Lower lobe of right lung (tissue), 2 donors: ENCODE data around the gene IER5L. TPM values are rescaled to one million over a fixed set of nuclear protein-coding genes. Genes with fewer than 3 reads are reported as not detected.
"Not testable (repeated sequence)": the region's sequence is repeated elsewhere in the genome, so short reads cannot be mapped to it uniquely, and the experiment has no call there.

ENCODE experiments used
- ATAC-seq, 2 donors: fragments of 200-7000 bp; cut with Tn5 transposase; one replicate each; pipeline ENCODE4 v1.9.1; 2020 to 2022; ENCODE audit warnings: mild to moderate bottlenecking in 2 of 2, moderate library complexity in 2 of 2
- DNase-seq: peaks from one replicate; pipeline ENCODE4 v3.0.0-alpha.2; 2020
- H3K27ac ChIP-seq: fragments of 200-600 bp; one replicate; pipeline ENCODE4 v1.8.0; 2022
- H3K27me3 ChIP-seq: fragments of 200-600 bp; one replicate; pipeline ENCODE4 v1.8.0; 2022; ENCODE audit warnings: low read depth
- H3K36me3 ChIP-seq: fragments of 200-600 bp; one replicate; pipeline ENCODE4 v1.8.0; 2022; ENCODE audit warnings: mild to moderate bottlenecking
- H3K4me1 ChIP-seq: fragments of 200-600 bp; one replicate; pipeline ENCODE4 v1.8.0; 2022
- H3K4me3 ChIP-seq: fragments of 200-600 bp; one replicate; pipeline ENCODE4 v1.8.0; 2022; ENCODE audit warnings: mild to moderate bottlenecking
- H3K9me3 ChIP-seq: fragments of 200-600 bp; one replicate; pipeline ENCODE4 v1.8.0; 2022
- intact Hi-C: fragments of 100-400 bp; cut with DNase I; formaldehyde crosslinking; loops from one replicate; pipeline ENCODE4 v1.11.0; 2022
- total RNA-seq: library from RNA; stranded (reverse); fragmentation: NEBNext Ultra II Directional; extraction: Animal tissue kit (Norgen Biotek cat#: 25700); gene quantifications from one replicate; pipeline ENCODE4 v1.2.1, GENCODE V29; 2021
- TF ChIP-seq, protein P1 (sequence below): fragments of 200-600 bp; IDR thresholded peaks from one replicate; pipeline ENCODE4 v1.8.0; 2022; ENCODE audit warnings: antibody characterized with exemption, mild to moderate bottlenecking
- donor health status: DM: no; HTN: yes; CAD: no; lungs with severe emphysema.

The IER5L gene
- total RNA-seq, 1 donor from 2014 or later = 8.7 TPM

DNA sequence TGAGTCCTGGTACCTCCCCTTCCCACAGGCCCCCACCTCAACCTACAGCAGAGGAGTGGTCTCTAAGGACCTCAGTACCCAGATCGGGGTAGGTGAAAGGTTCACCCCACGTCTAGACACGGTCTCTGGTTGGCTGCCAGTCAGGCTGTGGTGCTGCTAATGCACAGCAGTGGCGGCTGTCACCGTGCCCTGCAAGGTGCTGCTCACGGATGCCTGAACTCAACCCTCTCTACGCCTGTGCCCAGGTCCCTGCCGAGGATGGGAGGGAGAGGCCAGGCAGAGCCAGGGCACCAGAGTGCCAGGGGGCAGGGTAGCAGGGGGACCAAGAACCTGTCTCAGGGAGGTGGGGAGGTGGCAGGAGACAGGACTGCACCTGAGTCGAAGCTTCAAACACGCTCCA, 14.3 kb downstream of the IER5L start:
- Histone ChIP-seq H3K4me3 (no peak overlapping the region), H3K4me1 (peaks cover 29% of the 10 kb centered on the region), H3K9me3 (no peaks in the 10 kb centered on the region), H3K27ac (peak overlapping the region; percentile 41), H3K27me3 (no peaks in the 10 kb centered on the region), H3K36me3 (no peaks in the 10 kb centered on the region)
- TF ChIP-seq, protein P1, sequence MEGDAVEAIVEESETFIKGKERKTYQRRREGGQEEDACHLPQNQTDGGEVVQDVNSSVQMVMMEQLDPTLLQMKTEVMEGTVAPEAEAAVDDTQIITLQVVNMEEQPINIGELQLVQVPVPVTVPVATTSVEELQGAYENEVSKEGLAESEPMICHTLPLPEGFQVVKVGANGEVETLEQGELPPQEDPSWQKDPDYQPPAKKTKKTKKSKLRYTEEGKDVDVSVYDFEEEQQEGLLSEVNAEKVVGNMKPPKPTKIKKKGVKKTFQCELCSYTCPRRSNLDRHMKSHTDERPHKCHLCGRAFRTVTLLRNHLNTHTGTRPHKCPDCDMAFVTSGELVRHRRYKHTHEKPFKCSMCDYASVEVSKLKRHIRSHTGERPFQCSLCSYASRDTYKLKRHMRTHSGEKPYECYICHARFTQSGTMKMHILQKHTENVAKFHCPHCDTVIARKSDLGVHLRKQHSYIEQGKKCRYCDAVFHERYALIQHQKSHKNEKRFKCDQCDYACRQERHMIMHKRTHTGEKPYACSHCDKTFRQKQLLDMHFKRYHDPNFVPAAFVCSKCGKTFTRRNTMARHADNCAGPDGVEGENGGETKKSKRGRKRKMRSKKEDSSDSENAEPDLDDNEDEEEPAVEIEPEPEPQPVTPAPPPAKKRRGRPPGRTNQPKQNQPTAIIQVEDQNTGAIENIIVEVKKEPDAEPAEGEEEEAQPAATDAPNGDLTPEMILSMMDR = no peak
- DNase-seq (no peak), ATAC-seq (no peak)
- intact Hi-C loops = no loop called here

GRCh38 chr9:129163198-129163670, 14.8 kb downstream of the IER5L start:
- peaks cover 24% of the 10 kb centered on the region for H3K4me1 ChIP-seq
- DNase-seq, H3K9me3 ChIP-seq, ATAC-seq, H3K27ac ChIP-seq, H3K4me3 ChIP-seq, H3K36me3 ChIP-seq, intact Hi-C loops, H3K27me3 ChIP-seq: not testable (repeated sequence)

DNA sequence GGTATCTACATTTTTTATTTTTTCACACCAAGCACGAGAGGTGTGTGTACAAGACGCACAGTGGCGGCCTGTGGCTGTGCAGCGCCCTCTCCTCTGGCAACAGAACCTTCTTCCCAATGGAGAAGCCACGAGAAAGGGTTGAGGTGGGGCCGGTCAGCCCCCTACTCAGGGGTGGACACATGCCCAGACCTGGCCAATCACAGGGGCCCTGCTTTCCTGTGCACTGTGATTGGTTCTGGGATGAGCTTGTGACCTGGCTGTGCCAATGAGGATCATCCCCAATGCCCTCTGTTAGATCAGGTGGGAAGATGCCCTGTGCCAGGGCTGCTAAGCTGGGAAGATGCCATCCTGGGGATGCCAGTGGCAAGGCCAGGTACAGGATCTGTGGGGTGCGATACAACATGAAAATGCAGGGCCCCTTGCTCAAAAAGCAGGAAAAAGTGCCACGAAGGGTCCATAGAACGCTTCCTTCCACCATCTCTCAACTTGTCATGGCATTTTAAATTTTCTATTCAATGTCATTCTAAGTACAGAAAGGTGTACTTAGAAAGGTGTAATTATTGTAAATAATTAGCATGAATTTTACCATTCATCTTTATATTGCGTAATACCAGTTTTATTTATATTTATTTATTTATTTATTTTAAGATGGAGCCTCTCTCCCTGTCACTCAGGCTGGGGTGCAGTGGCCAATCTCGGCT, 15.4 kb downstream of the IER5L start:
- TF ChIP-seq, protein P1 = no peak
- intact Hi-C loops = no loop called here
- ATAC-seq = no peak
- H3K27ac ChIP-seq = no peak overlapping the region
- peaks cover 18% of the 10 kb centered on the region for H3K4me1 ChIP-seq
- no peaks in the 10 kb centered on the region for H3K27me3 ChIP-seq
- no peaks in the 10 kb centered on the region for H3K36me3 ChIP-seq
- no peak overlapping the region for H3K4me3 ChIP-seq
- no peak for DNase-seq
- no peaks in the 10 kb centered on the region for H3K9me3 ChIP-seq

GRCh38 chr9:129161534-129161837, 16.6 kb downstream of the IER5L start:
- Histone ChIP-seq H3K36me3 (no peaks in the 10 kb centered on the region), H3K4me1 (peaks cover 8% of the 10 kb centered on the region), H3K27ac (no peak overlapping the region), H3K9me3 (no peaks in the 10 kb centered on the region), H3K27me3 (no peaks in the 10 kb centered on the region), H3K4me3 (no peak overlapping the region)
- ATAC-seq (no peak), DNase-seq (no peak)
- TF ChIP-seq, protein P1 = no peak
- intact Hi-C loops = no loop called here

GRCh38 chr9:129160712-129161533, 17.1 kb downstream of the IER5L start:
- H3K4me1 ChIP-seq = peaks cover 5% of the 10 kb centered on the region
- TF ChIP-seq, protein P1 = no peak
- DNase-seq (no peak), ATAC-seq (no peak)
- intact Hi-C loops = no loop called here
- H3K27me3 ChIP-seq = no peaks in the 10 kb centered on the region
- no peaks in the 10 kb centered on the region for H3K36me3 ChIP-seq
- no peaks in the 10 kb centered on the region for H3K9me3 ChIP-seq
- no peak overlapping the region for H3K27ac ChIP-seq
- H3K4me3 ChIP-seq = no peak overlapping the region

DNA sequence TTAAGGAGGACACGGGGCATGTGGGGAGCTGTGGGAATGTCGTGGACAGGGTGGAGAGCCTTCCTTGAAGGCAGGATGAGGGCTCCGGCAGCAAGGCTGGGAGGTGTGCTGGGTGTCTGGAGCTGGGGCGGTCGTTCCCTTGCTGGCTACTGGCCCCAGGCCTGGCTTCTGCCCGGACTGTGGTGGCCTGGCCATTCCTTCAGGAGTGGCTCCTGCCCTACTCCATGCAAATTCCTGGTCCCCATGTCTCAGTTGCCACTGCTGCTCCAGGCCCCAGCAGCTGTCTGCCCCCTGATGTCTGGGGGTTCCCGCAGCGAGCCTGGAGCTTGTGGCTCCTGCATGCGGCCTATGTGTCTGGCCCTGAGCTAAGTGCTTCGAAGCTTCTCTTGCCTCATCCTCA, 21.9 kb downstream of the IER5L start:
- TF ChIP-seq, protein P1 = no peak
- intact Hi-C loops = no loop called here

More for the DNA sequence above, 21.9 kb downstream of the IER5L start:
- DNase-seq = no peak
- Histone ChIP-seq H3K27me3 (no peaks in the 10 kb centered on the region), H3K4me1 (no peaks in the 10 kb centered on the region), H3K4me3 (no peak overlapping the region), H3K27ac (no peak overlapping the region), H3K36me3 (peaks cover 13% of the 10 kb centered on the region), H3K9me3 (no peaks in the 10 kb centered on the region)
- no peak for ATAC-seq
